Right lung (tissue), 5 donors: ENCODE results near the gene COG4. TPM values are rescaled to one million over a fixed set of nuclear protein-coding genes. Genes with fewer than 3 reads are reported as not detected.

Source experiments
- DNase-seq, 2 donors: peaks; one replicate each; pipeline ENCODE4 v3.0.0-alpha.2; 2013
- polyA plus RNA-seq, 5 donors: library from polyadenylated mRNA; unstranded; fragments of 120-200 nt; gene quantifications; one replicate each; pipeline versions ENCODE4 v1.2.1 to v1.2.3, GENCODE V29; 2013; ENCODE audit warnings: inconsistent platforms in 1 of 5, low replicate concordance in 1 of 5; ENCODE audit not compliant: insufficient read length in 5 of 5, insufficient read depth in 1 of 5

The COG4 gene
- polyA plus RNA-seq, 5 donors, result 52.4 to 64.5 (median 58.5) TPM

- no peak for DNase-seq
Measured at GRCh38 chr16:70481929-70482536, 41.3 kb downstream of the COG4 start.

- DNase-seq, result no peak
Measured at GRCh38 chr16:70480127-70481105, 42.9 kb downstream of the COG4 start.

GRCh38 chr16:70478912-70479341, 44.4 kb downstream of the COG4 start:
- no peak for DNase-seq

GRCh38 chr16:70478169-70478568, 45.2 kb downstream of the COG4 start:
- no peak for DNase-seq

- DNase-seq, result no peak
Measured at GRCh38 chr16:70476272-70477020, 46.9 kb downstream of the COG4 start.

- DNase-seq, result no peak
Measured at GRCh38 chr16:70475054-70475871, 48.1 kb downstream of the COG4 start.

GRCh38 chr16:70474320-70475053, 48.9 kb downstream of the COG4 start:
- DNase-seq, result no peak

- DNase-seq, result no peak
Measured at GRCh38 chr16:70473446-70474319, 49.7 kb downstream of the COG4 start.

GRCh38 chr16:70472786-70473433, 50.4 kb downstream of the COG4 start:
- DNase-seq, result no peak

GRCh38 chr16:70470927-70471341, 52.4 kb downstream of the COG4 start:
- no peak for DNase-seq

GRCh38 chr16:70470141-70470926, 53.0 kb downstream of the COG4 start:
- DNase-seq, result no peak

- DNase-seq, result no peak
Measured at GRCh38 chr16:70468776-70469525, 54.4 kb downstream of the COG4 start.

- no peak for DNase-seq
Measured at GRCh38 chr16:70467608-70468007, 55.7 kb downstream of the COG4 start.

GRCh38 chr16:70467113-70467512, 56.2 kb downstream of the COG4 start:
- DNase-seq, result no peak

GRCh38 chr16:70466805-70467076, 56.6 kb downstream of the COG4 start:
- no peak for DNase-seq

GRCh38 chr16:70465999-70466804, 57.2 kb downstream of the COG4 start:
- no peak for DNase-seq

- DNase-seq, result no peak
Measured at GRCh38 chr16:70463235-70463634, 60.1 kb downstream of the COG4 start.
